T47D (cell line): ENCODE measurements around the gene FGFRL1.
A peak's percentile ranks its signal among the peaks of the same experiment; 100 is the strongest.

Experiments used
- DNase-seq, 2 experiments: peaks; one replicate each; pipeline versions ENCODE4 v3.0.0 to v3.0.0-alpha.2; 2011 to 2012; ENCODE audit warnings: low read depth in 1 of 2, low spot score in 1 of 2
- JUND ChIP-seq: IDR thresholded peaks from 2 replicates; pipeline ENCODE4 v1.6.1; 2012; ENCODE audit warnings: low read depth
- in situ Hi-C: cut with HindIII; loops from 2 replicates; pipeline ENCODE4 v1.10.0; 2016; ENCODE audit warnings: low sequenced_read_pairs, low pct_unique_long_range_greater_than_20kb

The FGFRL1 gene

GRCh38 chr4:1000686-1001260, 10.7 kb upstream of the FGFRL1 start:
- DNase-seq: no peak
- in situ Hi-C loops: no loop called here
- no peak for TF ChIP-seq JUND

DNA sequence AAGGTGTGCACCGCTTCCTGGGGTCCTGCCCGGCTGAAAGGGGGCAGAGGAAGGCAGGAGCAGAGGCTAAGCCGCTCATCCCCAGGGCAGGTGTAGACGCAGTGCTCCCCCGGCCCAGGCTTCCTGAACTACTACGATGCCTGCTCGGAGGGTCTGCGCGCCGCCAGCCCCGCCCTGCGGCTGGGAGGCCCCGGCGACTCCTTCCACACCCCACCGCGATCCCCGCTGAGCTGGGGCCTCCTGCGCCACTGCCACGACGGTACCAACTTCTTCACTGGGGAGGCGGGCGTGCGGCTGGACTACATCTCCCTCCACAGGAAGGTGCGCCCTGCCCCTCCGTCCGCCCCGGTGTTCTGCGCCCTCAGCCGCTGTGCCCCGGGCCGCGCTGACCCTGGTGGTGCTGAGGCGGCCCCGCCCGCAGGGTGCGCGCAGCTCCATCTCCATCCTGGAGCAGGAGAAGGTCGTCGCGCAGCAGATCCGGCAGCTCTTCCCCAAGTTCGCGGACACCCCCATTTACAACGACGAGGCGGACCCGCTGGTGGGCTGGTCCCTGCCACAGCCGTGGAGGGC, 9.8 kb upstream of the FGFRL1 start:
- DNase-seq: no peak
- TF ChIP-seq JUND: no peak
- in situ Hi-C loops: no loop called here

GRCh38 chr4:1002131-1002630, 9.2 kb upstream of the FGFRL1 start:
- in situ Hi-C loops: no loop called here
- TF ChIP-seq JUND: no peak
- no peak for DNase-seq

- TF ChIP-seq JUND: no peak
- no peak for DNase-seq
- in situ Hi-C loops: no loop called here
These were observed 8.7 kb upstream of the FGFRL1 start for GRCh38 chr4:1002631-1003251.

DNA sequence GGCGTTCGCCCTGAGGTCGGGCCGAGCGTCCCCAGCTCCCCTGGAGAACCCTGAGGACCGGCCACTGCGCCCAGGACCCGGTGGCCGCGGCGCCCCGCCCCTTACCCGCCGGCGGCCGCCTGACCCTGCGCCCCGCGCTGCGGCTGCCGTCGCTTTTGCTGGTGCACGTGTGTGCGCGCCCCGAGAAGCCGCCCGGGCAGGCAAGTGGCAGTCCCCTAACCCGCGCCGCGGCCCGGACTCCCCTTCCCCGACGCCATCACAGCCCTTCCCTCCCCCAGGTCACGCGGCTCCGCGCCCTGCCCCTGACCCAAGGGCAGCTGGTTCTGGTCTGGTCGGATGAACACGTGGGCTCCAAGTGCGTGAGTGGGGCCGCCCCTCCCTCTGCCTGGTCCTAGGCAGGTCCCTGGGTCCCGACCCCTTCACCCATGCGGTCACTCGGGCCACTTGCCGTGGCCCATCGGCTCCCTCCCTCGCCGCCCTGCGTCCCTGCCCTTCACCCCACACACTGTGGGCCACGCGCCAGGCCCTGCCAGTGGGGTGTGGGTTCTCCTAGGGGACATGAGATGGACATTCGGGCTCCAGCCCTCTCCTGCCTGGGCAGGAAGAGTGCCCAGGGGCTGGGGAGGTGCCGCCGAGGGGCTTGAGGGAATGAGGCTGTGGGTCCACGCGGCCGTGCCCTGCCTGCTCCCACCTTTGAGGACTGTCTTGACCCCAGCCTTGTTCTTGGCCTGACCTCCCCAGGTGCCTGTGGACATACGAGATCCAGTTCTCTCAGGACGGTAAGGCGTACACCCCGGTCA, 8.0 kb upstream of the FGFRL1 start:
- no peak for TF ChIP-seq JUND
- in situ Hi-C loops: no loop called here
- DNase-seq: no peak

DNA sequence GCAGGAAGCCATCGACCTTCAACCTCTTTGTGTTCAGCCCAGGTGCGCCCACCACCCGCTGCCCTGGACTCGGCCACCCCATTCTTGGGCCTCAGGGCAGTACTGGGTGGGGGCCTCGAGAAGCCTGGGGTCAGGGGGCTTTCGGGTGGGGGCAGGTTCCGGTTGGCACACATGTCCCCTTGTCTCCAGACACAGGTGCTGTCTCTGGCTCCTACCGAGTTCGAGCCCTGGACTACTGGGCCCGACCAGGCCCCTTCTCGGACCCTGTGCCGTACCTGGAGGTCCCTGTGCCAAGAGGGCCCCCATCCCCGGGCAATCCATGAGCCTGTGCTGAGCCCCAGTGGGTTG, 7.4 kb upstream of the FGFRL1 start:
- in situ Hi-C loops: no loop called here
- no peak for DNase-seq
- no peak for TF ChIP-seq JUND

DNA sequence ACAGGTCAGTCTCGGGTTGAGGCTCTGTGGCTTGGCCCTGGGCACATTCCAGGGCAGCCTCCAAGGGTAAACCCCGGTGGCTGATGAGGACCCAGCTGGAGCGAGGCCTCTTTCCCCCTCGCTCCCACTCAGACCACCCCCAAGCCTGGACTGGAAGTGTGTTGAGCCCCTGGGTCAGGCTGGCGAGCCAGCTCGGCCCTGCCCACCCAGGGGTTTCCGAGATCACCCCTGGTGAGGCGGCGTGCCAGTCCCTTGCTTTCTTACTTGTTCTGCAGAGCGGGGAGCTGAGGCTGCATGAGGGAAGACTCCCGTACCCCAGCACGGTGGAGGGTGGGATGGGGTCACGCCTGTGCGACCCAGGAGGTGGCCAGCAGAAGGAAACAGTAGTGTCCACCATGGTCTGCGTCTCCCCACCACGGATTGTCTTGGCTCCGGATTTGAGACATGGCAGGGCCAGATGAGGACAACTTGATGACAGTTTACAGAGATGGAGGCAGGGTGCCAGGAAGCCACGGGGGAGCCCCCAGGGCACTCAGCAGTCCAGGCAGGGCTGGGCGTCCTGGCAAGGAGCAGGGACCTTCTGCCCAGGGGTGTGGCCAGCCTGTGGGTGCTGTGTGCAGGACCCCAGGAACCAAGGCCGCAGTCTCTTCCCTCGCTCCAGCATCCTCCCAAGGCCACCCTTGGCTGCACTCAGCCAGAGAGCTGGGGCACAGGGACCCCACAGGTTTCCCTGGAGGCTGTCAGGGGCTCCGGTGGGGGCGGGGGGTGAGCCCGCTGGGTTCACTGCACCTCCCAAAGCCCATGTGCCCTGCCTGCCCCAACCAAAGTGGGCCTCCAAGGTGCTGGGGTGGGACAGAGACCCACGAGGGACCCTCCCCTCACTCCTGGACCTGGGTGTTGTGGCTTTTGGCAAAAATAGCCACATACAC, 6.6 kb upstream of the FGFRL1 start:
- in situ Hi-C loops: no loop called here
- no peak for DNase-seq

GRCh38 chr4:1006856-1007255, 4.6 kb upstream of the FGFRL1 start:
- TF ChIP-seq JUND: no peak
- in situ Hi-C loops: no loop called here
- no peak for DNase-seq

More for the DNA sequence above, 6.6 kb upstream of the FGFRL1 start:
- no peak for TF ChIP-seq JUND

DNA sequence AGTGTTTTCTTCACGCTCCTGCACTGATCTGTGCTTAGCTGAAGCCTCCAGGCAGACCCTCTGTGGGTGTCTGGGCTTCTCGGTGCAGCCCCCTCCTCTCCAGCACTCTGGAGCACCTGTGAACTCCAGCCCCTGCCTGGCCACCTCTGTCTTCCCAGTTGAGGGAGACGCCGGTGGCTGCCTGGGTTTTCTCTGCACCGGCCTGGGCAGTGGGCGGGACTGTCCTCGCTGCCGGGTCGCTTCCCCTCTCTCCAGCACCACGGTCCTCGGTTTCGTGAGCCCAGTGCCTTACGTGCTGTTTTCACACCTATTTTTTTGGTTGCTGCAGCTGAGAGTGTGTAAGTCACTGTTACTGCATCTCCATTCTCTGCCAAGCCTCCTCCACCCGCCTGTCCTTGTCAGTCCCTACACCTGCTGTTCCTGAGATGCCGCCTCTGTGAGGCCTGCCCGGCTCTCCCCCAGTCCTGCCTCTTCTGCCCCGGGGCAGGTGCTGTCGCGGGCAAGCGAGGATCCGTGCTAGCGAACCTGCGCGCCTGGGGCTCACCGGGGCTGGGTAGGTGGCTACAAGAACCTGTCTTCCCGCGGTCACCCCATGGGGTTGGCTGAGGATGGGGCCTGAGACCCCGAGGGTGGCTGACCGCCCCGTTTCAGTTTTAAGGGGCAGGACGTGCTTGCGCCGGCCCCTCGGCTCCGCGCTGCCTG, 2.4 kb upstream of the FGFRL1 start:
- peak in 1 of 2 experiments; percentile 65 for DNase-seq
- no peak for TF ChIP-seq JUND
- in situ Hi-C loops: no loop called here

DNA sequence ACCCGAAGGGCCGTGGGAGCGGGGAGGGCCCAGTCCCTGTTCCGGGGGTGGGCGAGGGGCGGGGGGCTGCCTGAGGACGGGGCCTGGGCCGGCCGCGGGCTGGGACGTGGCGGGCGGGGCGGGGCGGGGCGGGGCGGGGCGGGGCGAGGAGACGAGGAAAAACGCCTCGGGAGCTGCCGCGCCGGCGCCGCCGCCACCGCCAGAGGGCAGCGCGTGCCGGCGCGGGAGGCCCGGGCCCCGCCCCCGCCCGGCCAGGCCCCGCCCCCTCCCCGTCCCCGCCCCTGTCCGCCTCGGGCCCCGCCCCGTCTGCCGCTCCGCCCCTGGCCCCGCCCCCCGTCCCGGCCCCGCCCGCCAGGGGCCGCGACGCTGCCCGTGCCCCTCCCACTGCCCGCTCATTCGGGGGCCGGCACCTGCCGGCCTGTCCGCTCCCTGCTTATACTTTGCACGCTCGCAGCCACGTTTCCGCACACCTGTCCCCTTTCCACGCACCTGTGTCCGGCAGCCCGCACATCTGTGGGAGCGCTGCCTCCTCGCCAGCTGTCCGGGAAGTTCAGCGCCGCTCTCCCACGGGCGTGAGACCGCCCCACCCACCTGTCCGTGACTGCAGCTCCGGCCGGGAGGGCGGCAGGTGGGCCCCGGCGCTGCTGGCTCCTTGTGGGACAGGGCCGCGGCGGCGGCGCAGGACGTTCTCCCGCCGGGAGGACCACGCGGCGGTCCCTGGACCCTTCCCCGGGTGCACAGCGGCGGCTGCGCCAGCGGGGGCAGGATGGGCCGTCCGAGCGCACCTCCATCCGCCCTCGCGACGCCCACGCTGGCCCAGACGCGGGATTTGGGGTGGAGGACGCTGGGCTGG, 1.7 kb upstream of the FGFRL1 start:
- DNase-seq: peak in 1 of 2 experiments; percentile 77
- in situ Hi-C loops: no loop called here
- TF ChIP-seq JUND: no peak
